NCI-H146 treated with DMSO at 0.1 percent for 48 hours (cell line): ENCODE results near the gene COMT.
"Not testable (repeated sequence)": the region's sequence is repeated elsewhere in the genome, so short reads cannot be mapped to it uniquely, and the experiment has no call there.

Source experiments
- DNase-seq: peaks from one replicate; lab custom pipeline; 2025; ENCODE audit not compliant: unreplicated experiment; lab: John Stamatoyannopoulos, UW

COMT gene

DNA sequence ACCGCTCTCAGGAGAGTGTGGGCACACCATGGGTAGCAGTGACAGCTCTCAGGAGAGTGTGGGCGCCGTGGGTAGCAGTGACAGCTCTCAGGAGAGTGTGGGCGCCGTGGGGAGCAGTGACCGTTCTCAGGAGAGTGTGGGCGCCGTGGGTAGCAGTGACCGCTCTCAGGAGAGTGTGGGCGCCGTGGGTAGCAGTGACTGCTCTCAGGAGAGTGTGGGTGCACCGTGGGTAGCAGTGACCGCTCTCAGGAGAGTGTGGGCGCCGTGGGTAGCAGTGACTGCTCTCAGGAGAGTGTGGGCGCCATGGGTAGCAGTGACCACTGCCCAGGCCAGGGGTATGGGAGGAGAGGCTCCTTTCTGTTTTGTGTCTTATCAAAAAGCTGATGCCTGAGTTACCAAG, 33.7 kb upstream of the COMT start:
- DNase-seq, result not testable (repeated sequence)

- peak; percentile 10 for DNase-seq
Observed at GRCh38 chr22:19909350-19910179, 32.0 kb upstream of the COMT start.

- no peak for DNase-seq
Observed at GRCh38 chr22:19910180-19910744, 31.3 kb upstream of the COMT start.

DNA sequence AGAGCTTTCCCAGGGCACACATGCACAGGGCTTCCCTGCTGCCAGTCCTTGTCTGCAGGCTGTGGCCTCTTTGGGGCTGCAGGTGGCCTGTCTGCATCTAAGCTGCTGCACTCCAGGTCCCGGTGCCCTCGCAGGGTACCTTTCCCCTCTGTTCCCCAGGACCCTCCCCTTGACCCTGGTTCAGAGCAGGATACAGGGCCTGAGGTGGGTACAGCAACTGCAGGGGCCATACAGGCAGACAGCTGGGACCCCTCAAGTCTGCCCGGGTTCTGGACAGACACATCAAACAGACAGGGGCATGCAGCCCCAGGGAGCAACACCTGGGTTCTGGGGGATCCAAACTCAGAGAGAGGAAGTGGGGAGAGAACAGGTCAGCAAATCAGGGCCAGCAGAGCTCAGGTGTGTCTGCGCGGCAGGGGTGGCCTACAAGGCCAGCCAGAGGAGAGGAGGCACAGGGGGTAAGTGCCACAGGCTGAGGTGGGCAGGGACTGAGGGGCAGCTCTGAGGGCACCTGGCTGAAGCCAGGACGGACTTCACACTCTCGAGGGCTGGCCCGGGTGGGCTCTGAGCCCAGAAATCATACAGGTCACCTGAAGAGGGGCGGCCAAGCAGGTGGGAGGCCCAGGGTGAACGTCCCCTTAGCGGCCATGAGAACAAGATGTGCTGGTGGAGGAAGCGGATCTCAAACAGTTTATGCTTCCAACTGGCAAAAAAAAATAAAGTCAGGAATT, 29.9 kb upstream of the COMT start:
- no peak for DNase-seq

GRCh38 chr22:19912271-19912999, 29.1 kb upstream of the COMT start:
- no peak for DNase-seq

GRCh38 chr22:19913337-19913936, 28.1 kb upstream of the COMT start:
- DNase-seq, result no peak

DNA sequence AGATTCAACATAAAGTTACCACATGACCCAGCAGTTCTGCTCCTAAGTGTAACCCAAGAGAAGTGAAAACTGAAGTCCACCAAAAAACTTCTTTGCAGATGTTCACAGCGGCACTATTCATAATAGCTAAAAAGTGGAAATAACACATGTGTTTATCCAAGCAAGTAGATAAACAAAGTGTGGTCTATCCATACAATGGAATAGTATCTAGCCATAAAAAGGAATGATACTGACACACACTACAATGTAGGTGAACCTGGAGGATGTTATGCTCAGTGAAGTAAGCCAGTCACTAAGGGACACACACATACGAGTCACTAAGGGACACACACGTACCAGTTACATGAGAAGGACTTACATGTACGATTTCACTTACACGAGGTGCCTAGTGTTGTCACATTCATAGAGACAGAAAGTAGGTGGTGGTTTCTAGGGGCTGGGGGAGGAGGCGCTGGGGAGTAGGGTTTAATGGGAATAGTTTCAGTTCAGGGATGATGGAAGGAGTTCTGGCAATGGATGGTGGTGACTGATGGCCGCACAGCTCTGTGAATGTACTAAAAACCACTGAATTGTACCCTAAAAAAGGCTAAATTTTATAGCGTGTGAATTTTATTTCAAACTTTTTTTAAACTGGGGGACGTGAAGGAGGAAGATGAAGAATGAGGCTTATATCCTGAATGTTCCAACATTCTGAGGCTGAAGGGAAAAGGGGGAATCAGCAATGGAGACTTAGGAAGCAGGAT, 27.2 kb upstream of the COMT start:
- no peak for DNase-seq

GRCh38 chr22:19915287-19915954, 26.2 kb upstream of the COMT start:
- no peak for DNase-seq

DNA sequence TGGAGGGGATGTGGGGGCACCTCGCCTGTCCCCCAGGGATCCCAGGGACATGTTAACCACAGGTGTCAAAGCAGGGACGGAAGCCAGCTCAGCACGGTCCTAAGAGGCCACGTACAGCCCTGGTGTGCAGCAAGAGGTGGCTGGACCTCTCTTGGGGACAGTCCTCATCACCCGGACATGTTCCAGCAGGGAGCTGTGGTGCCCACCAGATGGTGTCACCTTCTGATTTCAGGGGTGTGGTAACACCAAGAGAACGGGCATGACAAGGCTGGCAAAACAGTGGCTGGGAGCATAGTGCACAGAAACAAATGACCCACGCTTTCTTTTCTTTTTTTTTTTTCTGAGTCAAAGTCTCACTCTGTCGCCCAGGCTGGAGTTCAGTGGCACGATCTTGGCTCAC, 25.6 kb upstream of the COMT start:
- no peak for DNase-seq

DNA sequence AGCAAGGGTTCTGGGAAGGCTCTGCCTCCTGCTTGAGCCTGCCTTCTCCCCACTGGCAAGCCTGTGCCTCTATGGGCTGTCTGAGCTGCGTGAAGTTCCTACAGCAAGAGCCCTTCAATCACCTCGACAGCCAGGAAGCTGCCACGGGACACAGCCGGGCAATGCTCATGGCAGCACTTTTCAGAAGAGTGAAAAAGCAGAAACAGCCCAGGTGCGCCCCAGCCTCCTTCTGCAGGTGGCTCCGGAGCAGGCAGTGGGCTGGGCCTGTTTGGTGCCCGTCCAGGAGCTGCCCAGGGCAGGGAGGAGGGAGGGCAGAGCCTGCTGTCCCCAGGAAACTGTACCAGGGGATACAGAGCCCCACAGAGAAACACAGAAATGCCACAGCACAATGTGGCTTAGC, 24.6 kb upstream of the COMT start:
- DNase-seq, result no peak

DNA sequence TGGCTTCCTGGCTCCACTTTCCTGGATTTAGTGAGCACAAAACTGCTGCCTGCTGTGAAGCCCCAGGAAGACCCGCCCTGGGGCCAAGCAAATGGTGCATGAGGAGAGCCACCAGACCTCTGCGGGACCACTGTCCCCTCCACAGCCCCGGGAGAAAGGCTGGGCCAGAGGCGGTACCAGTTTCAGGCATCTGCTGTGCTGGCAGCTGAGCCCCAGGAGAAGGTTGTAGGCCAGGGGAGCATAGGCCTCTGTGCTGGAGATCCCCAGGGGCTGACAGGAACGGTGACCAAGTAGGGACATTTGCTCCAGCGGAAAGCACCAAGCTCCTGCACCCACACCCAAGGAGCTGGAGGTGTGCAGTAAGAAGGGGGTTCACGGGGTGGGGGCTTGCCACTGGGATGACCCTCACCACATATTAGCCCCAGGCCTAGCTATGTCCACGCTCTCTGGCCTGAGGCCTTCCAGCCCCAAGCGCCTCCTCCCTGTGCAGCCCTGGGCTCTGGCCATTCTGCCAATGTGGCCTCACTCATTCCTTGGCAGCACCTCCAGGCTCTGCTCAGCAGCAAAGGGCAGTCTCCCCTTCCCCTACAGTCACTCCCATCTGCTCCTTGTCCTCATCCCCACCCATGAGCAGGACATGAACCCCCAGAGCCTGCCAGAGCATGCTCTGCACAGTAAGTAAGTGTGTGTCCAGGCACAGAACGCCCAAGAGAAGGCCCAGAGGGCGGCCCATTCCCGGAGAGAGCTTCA, 24.0 kb upstream of the COMT start:
- DNase-seq, result no peak

DNA sequence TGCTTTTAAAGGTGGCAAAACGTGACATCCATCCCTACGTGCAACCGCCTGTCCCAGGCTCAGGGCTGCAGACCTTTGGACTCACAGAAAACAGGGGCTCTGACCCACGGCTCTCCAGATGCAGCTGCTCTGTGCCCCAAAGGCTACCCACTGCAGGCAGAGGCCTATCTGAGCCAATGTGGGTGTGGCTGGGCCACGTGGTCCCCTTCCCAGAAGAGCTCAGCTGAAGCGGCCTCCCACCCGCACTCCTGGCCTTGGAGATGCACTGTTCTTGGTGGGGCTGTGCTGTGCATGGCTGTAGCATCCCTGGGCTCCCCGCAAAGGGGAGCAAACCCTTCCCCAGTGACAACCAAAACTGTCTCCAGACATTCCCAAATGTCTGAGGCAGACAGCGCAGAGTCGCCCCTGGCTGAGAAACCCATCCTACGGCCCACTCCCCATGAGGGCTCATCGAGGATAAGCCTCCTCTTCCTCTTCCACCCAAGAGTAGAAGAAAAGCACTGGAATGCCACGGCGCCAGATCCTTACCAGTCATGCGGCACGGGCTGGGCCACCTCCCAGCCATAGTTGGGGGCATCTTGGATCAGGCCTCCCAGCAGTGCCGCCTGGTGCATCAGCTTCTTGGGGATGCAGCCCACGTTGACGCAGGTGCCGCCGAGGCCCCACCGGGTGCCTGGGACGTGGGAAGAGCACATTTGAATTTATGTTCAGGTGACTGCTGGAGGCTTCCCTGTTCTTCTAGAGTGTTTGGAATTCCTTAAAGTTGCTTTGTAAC, 23.1 kb upstream of the COMT start:
- no peak for DNase-seq

DNA sequence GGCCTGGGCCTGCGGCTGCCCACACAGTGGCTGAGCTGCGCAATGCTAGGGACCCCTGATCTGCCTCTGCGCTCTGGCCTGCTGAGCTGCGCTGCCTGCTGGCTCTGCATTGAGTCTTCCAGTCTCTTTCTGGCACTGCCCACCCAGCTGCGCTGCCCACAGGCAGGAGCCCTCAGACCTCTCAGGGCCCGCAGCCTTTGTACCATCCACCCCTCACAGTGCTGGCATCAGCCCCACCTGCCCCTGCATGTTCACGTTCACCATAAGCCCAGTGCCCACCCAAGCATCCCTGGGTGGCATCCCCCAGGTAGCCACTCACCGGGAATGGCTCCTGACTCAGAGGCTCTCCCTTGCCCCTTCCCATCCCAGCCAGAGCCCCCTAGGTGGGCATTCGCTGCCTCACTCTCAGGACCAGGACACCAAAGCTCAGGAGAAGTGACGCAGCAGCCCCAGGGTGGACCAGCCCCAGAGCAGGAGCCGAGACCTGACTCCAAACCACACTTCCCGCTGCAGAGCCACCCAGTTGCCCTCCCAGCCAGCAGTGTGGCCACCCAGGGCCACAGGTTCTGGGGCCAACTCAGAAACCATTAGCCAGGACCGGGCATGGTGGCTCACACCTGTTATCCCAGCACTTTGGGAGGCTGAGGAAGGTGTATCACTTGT, 21.7 kb upstream of the COMT start:
- DNase-seq, result no peak

- DNase-seq, result no peak
Observed at GRCh38 chr22:19921544-19922081, 20.0 kb upstream of the COMT start.

DNA sequence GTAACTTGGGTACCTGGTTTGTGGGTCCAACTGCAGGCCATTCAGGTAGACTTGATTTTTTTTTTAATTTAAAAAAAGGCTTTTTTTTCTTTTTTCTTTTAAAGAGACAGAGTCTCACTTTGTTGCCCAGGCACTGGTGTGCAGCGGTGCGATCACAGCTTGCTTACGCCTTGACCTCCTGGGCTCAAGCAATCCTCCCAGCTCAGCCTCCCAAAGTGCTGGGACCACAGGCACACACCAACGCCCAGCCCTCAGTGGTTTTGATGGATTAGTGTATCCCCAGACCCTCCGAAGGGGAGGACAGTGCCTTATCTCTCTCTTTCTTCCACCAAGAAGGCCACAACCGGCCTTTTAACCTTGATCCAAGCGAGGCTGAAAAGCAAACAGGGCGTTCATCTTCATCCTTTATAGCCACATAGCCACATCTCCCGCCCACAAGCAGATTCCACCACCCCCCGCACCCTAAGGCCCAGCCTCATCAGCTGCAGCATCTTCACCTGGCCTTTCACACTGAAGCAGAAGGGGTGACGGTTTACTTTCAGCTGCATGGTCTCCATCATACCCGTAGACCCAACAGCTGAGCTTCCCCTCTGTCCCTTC, 17.6 kb upstream of the COMT start:
- DNase-seq, result no peak

GRCh38 chr22:19926028-19926427, 15.5 kb upstream of the COMT start:
- DNase-seq, result not testable (repeated sequence)

GRCh38 chr22:19927696-19928095, 13.9 kb upstream of the COMT start:
- DNase-seq, result no peak
